GM12891 (cell line): ENCODE data around the gene COL4A1.

ENCODE experiments used
- DNase-seq: peaks from one replicate; pipeline ENCODE4 v3.0.0; 2011; ENCODE audit warnings: low spot score; ENCODE audit not compliant: insufficient read length
- FAIRE-seq: peaks from 2 replicates; lab custom pipeline; 2011; peaks lifted over from hg19 to GRCh38; lab: Jason Lieb, UNC
- PAX5 ChIP-seq: IDR thresholded peaks from 2 replicates; pipeline ENCODE4 v1.6.1; 2011; ENCODE audit warnings: low read length, moderate library complexity, mild to moderate bottlenecking; ENCODE audit not compliant: insufficient read depth, severe bottlenecking
- POLR2A ChIP-seq: IDR thresholded peaks from 2 replicates; pipeline ENCODE4 v1.6.1; 2011; ENCODE audit warnings: low read depth, low read length, control low read depth
- POLR2AphosphoS5 ChIP-seq: IDR thresholded peaks from 2 replicates; pipeline ENCODE4 v1.6.1; 2011; ENCODE audit warnings: low read depth, low read length, control low read depth
- POU2F2 ChIP-seq: IDR thresholded peaks from 2 replicates; pipeline ENCODE4 v1.6.1; 2011; ENCODE audit warnings: low read depth, mild to moderate bottlenecking, control low read depth, low read length, moderate library complexity
- SPI1 ChIP-seq: IDR thresholded peaks from 2 replicates; pipeline ENCODE4 v1.6.1; 2011; ENCODE audit warnings: low read depth, low read length, control low read depth
- TAF1 ChIP-seq: IDR thresholded peaks from 2 replicates; pipeline ENCODE4 v1.6.1; 2011; ENCODE audit warnings: low read depth, low read length, control low read depth

COL4A1 gene

DNA sequence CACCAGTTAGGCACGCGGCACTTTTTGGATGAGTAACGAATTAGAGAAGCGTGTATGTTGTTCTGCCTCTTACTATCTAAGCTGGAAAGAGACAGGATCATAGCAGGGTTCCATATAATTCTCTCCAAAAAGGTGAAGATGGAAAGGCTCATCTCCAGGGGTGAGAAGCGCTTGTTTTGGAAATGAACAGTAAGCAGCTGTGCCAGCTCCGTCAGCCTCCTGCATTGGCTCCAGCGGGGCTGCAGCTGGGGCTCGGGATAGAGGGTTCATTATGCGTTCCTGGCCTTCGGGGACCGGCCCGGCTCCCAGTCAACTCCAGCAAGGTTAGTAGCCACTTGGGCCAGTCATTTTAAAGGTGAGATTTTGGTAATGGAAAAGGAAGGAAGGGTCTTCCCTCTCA, 155.5 kb downstream of the COL4A1 start:
- no peak for TF ChIP-seq POLR2AphosphoS5
- TF ChIP-seq PAX5, result no peak
- TF ChIP-seq POLR2A, result no peak
- TF ChIP-seq TAF1, result no peak
- FAIRE-seq, result no peak
- DNase-seq, result no peak

DNA sequence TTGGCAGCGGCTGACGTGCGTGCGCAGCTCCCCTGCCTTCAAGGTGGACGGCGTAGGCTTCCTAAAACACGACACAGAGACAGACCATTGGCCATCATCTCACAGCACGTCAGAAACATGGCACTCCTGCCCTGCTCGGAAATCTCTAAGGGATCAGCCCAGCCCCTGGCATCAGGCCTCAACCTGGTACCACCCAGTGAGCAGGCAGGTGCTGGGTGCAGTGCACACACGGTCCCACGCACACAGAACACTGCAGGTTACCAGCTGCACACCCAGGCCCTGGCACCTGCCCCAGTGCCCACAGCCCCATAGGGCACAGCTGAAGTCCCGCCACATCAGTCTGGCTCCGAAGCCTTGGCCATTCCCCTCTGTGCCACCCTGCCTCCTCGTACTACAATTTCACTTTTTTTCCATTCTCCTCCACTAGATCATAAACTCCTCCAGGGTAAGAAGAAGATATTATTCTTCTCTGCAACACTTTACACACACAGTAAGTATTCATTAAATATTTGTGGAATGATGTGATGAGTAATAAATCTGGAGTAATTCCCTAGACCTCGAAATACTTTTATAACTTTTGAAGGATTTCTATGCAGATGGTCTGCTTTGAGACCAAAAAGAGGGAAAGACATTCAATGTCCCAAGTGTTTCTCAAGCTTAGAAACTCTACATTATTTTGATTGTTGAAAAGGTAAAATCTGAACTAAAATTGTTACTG, 156.4 kb downstream of the COL4A1 start:
- DNase-seq (no peak), FAIRE-seq (no peak)
- no peak for TF ChIP-seq POU2F2
- TF ChIP-seq POLR2AphosphoS5, result no peak
- no peak for TF ChIP-seq PAX5
- TF ChIP-seq SPI1, result no peak
- no peak for TF ChIP-seq TAF1
- no peak for TF ChIP-seq POLR2A

DNA sequence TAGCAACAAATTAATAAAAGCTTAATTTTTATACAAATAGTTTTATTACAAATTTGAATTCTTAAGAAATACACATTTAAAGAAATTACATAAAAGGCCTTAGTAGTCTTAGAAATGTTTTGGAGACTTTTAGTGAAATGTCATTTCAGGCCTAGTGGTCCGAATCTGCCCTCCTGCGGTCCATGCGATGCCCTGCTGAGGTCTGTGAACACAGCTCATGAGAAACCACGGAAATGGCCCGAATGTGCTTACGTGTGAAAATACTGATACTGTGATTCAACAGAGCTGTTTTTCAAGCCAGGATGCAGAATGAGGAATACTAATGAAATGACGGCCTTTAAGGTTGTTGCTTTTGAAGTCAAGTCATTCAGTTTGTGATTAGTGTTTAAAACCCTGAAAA, 157.9 kb downstream of the COL4A1 start:
- DNase-seq (no peak), FAIRE-seq (no peak)
- TF ChIP-seq PAX5 (no peak), POU2F2 (no peak), POLR2AphosphoS5 (no peak), SPI1 (no peak), TAF1 (no peak), POLR2A (no peak)

DNA sequence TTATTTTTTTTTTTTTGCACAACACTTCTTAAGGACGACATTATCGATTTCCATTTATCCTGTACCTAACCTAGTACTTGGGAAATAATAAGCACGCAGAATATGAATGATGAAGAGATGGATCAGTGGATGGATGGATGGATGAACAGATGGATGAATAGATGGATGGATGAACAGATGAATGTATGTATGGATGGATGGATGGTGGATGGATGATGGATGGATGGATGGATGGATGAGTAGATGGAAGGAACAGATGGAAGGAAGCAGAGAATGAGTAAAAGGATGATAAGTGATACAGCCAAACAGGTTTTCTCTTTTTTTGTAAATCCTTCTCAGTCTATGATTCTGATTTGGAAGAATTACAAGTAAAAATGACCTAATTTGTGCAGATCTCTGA, 166.9 kb downstream of the COL4A1 start:
- TF ChIP-seq TAF1 (no peak), POLR2AphosphoS5 (no peak), POU2F2 (no peak), PAX5 (no peak), POLR2A (no peak), SPI1 (no peak)
- FAIRE-seq (no peak), DNase-seq (no peak)

DNA sequence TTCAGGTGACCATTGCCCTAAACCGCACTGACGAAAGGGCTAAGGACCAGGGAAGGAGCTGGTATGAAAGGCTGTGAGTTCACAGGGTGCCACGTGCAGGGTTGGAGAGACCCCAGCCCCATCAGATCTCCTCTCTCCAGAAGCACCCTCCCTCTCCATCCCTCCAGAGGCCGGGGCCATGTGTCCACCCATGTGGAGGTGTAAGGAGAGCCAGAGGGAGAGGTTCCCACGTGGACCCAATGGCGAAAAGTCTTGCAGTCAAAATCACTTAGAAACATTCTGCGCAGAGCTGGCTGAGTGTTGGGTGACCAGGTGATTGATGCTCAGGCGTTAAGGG, 168.3 kb downstream of the COL4A1 start:
- no peak for DNase-seq
- no peak for FAIRE-seq
- TF ChIP-seq PAX5 (no peak), SPI1 (no peak), POU2F2 (no peak), TAF1 (no peak), POLR2A (no peak), POLR2AphosphoS5 (no peak)

DNA sequence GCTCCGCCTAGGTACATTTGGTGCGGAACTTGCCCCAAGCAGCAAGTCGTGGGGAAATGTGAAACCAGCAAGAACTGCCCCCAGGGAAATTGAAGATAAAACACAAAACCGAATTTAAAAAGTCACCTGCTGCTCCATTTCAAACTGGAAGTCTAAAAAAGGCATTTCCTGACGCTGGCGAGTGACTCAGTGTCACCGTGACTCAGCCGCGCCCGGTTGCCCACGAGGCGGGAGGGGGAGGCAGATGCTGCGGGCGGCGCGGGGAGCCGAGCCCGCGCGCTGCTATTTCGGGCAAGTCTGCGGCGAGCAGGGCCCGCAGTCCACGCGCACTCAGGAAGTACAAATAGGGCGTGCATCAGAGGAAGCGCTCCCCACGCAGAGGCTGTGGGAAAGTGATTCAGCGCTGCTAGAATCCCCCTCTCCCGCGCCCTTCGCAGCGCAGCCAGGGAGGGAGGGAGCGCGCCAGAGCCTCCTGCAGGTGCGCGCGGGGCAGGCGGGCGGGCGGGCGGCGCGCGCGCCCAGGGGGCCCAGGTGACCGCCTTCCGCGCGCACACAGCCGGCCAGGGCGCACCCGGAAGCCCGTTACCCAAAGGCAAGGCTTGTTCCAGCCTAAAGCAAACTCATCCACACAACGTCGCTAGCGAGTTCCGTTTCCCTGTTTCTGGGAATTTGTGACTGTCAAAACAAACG, 168.8 kb downstream of the COL4A1 start:
- peak; percentile 77 for FAIRE-seq
- TF ChIP-seq TAF1 (no peak), PAX5 (no peak), SPI1 (no peak), POLR2A (no peak), POU2F2 (no peak), POLR2AphosphoS5 (no peak)
- peak; percentile 41 for DNase-seq

DNA sequence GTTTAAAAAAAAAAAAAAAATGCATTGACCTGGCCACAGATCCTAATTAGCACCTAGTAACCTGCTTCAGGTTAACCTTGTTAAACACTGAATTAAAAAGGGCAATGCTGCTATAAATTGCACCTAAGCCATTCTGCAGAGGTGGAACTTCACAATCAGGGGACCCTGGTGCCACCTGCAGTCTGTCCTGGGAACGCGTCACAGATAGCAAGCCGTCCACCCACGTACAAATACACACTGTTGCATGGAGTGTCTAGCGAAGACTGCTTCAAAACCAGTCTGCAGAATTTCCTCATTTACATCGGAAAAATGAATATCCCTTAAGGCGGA, 169.3 kb downstream of the COL4A1 start:
- TF ChIP-seq SPI1 (no peak), POU2F2 (no peak), PAX5 (no peak), POLR2A (no peak), TAF1 (no peak), POLR2AphosphoS5 (no peak)
- DNase-seq (peak; percentile 44), FAIRE-seq (peak; percentile 92)

DNA sequence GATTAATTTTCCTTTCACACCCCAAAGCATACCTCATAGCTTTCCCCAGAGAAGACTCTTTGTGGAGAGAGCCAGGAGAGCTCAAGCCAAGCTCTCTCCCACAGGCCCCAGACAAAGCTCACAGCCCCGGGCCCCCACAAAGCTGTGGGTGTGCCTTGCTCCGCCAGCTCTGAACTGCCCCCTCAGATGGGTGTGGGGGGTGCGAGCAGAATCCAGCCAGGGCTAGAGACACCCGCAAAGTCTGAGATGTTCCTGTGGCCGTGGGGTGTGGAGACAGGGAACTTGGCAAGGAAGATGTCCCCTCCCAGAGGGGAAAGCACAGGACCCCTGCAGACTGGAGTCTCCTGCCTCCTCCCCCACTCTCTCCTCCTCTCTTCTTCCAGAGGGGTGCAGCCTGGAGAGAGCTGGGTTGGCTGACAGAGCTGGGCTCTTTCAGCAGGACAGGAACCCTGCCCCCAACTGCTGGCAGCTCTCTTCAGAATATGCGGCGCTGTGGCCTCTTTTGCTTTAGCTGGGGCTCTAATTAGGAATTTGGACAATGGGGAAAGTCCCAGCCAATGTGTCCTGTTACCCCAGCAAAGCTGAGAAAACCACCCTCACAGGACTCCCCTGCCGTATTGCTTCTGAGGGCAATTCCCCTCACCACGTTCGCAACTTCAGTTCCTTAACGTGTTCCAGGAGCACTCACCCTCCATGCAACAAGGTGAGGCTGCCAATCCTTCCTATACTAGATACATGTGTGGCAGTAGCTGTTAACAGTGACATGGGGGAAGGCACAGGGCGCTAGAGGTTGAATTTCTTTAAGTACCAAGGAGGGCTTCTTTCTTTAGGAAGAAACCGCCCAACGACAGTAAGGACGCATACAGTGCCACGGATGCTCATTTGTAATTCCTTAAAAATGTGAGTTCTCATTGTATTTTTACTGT, 170.0 kb downstream of the COL4A1 start:
- TF ChIP-seq SPI1, result no peak
- no peak for TF ChIP-seq POU2F2
- no peak for TF ChIP-seq TAF1
- no peak for TF ChIP-seq PAX5
- TF ChIP-seq POLR2A, result no peak
- no peak for TF ChIP-seq POLR2AphosphoS5
- FAIRE-seq, result no peak
- DNase-seq, result no peak

DNA sequence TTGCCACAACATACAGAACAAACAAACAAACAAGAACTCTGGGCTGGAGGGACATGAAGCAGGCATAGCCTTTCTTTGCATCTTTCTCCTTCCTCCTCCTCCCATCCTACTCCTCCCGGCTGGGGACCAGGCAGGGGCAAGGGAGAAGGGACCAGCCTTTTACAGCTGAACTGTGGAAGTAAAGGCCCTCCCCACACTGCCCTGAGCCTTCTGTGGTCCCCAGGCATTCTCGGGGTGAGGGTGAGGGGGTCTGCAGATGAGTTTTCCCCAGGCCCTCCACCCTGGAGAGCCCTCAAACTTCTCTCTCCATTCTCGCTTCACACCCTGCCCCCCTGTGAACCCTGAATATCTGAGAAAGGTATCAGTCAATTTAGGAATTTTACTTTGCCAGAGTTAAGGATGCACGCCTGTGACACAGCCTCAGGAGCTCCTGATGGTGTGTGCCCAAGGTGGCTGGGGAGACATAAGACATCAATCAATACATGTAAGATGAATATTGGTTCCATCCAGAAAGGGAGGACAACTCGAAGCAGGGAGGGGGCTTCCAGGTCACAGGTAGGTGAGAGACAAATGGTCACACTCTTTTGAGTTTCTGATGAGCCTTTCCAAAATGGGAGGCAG, 170.9 kb downstream of the COL4A1 start:
- TF ChIP-seq POU2F2 (no peak), SPI1 (no peak), POLR2AphosphoS5 (no peak), PAX5 (no peak), TAF1 (no peak), POLR2A (no peak)
- no peak for DNase-seq
- FAIRE-seq, result no peak
